GM19035 (cell line): Measurements from ENCODE around the gene SNTG2.

Source experiments
- ATAC-seq: cut with Tn5 transposase; IDR thresholded peaks from one replicate; pipeline ENCODE4 v1.9.1; 2021; ENCODE audit not compliant: unreplicated experiment

Gene SNTG2

GRCh38 chr2:951224-952006 is 766 bp downstream of the SNTG2 start:
- no peak for ATAC-seq

- no peak for ATAC-seq
These were observed 2.8 kb downstream of the SNTG2 start for GRCh38 chr2:953408-953807.

- no peak for ATAC-seq
These were observed 3.5 kb downstream of the SNTG2 start for GRCh38 chr2:953975-954686.

GRCh38 chr2:954687-955000 is 4.0 kb downstream of the SNTG2 start:
- ATAC-seq, result no peak

- ATAC-seq, result no peak
These were observed 5.4 kb downstream of the SNTG2 start for GRCh38 chr2:955829-956731.

DNA sequence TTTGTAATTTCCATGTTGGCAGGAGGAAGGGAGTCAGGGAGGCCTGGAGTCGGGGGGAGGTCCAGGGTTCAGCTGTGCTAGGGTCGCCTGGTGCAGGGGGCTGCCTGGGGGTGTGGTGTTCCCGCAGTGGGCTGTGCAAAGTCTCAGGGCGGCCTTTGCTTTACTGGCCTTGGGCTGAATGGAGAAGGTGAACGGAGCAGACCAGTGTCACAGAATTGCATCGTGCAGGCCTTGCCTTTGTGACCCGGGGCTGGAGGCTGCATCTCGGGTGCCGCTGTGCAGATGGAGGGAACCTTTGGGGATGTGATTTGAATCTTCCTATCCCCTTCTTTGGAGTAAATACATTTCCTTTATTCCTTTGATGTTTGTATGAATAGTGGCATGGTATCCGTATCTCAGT is 8.8 kb downstream of the SNTG2 start:
- ATAC-seq, result no peak

DNA sequence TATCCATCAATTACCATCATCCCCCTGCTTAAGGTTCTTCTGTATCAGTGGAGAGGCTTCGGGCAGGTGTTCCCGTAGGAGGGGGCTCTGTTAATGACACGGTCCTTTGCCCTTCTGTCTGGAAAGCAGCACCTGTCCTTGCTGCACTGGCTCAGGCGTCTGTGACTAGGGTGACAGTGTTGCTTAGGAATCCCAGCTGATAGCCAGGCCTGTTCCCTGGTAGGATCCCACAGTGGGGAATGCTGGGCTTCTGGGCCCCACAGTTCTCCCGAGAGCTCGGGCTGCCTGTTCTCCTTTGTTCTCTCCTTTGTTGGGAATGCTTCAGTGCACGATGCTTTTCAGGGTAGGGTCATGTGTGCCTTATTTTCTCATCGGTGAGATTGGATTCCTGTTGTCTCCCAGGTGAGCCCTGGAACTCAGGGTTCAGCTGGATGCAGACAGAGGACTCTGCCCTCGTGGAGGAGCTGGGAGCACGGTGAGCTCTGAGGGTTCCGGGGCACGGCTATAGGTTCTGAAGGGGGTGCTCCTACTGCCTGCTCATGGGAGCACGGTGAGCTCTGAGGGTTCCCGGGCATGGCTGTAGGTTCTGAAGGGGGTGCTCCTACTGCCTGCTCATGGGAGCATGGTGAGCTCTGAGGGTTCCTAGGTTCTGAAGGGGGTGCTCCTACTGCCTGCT is 9.6 kb downstream of the SNTG2 start:
- ATAC-seq, result no peak

DNA sequence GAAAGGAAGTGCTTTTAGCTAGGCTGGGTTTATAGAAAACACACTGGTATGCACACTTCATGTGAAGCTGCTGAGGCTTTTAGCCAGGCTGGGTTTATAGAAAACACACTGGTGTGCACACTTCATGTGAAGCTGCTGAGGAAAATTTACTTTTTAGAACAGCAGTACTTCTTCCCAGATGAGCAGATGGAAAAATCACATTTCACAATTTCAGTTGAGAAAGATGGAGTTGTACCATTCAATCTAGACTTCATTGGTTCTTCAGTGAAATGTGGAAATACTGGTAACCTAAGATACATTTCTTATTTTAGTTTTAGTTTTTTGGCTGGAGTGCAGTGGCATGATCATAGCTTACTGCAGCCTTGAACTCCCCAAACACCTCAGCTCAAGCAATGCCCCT is 11.1 kb downstream of the SNTG2 start:
- no peak for ATAC-seq

DNA sequence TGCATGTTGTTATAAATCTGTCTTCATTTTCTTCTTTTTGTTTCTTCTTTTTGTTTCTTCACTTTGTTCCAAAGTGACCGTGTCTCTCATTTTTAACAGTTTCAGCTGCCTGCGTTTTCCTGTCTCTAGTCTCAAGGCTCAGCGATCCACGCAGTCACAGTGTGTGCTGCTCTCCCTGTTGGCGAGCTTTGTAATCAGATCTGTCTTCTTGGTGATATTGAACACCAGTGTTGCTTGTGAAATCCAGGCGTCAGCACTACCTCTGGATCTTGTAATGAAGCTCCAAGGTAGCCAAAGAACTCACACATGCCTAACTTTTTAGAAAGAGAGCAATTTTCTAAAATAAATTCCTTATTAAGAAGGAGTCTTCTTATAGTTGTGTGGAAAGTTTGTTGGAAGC is 13.2 kb downstream of the SNTG2 start:
- no peak for ATAC-seq

DNA sequence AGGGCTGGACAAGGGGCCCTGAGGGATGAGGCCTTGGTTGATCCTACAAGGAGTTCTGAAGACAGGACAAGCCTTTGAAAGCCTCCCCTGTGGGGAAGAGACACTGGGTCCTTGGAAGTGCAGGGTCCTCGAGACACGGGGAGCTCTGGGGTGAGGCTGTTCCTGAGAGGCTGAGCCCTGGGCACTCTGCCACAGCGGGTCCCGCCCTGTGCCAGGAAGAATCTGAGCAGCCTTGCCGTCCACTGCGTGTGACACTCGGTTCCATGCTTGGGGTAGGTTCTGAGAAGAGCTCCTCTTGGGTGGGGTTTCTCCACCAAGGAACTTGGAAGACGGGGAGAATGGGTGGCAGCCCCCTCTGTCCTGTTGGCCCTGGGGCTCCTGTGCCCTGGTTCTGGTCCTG is 13.9 kb downstream of the SNTG2 start:
- ATAC-seq, result no peak

GRCh38 chr2:965640-966147 is 15.0 kb downstream of the SNTG2 start:
- no peak for ATAC-seq

DNA sequence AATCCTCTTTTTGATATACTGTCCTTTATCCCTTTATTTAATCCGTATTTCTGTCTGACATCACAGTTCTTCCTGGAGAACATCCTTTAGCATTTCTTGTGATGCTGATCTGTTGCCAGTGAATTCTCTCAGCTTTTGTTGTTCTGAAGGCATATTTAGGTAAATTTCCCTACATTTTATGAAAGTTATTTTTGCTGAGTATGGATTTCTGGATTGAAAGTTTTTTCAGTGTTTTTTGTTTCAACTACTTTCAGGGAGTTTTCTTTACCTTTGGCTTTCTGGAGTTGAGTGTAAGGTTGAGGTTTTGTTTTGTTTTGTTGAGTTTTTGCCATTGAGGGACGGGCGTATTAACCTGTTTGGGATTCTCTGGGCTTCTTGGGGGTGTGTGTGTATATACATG is 22.5 kb downstream of the SNTG2 start:
- no peak for ATAC-seq

GRCh38 chr2:974054-974453 is 23.4 kb downstream of the SNTG2 start:
- no peak for ATAC-seq

DNA sequence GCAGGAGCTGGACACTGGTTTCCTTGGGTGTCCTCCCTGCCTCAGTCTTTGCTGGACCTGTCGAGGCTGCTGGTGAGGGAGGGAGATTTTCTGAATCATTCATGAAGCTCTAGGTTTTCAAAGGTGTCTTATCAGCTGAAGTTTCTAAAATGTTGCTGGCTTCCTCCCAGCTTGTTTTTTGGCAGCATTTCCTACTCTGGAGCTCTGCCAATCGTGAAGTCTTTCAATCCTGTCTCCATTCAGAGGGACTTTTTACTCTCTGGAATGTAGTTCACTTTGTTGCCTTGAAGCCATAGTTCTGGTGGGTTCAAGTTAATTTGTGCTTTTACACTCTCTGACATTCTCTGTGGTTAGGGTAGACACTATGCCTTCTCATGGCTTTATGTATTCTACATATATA is 23.9 kb downstream of the SNTG2 start:
- no peak for ATAC-seq

DNA sequence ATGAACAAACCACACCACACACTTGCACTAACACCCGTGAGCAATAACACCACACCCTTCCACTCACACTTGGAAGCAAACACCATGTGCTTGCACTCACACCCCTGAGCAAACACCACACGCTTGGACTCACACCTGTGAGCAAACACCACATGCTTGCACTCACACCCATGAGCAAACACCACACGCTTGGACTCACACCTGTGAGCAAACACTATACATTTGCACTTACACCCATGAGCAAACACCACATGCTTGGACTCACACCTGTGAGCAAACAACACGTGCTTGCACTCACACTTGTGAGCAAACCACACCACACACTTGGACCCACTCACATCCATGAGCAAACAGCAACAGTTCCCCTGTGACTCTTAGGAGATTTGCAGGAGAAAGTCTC is 24.4 kb downstream of the SNTG2 start:
- ATAC-seq, result no peak

GRCh38 chr2:979069-979928 is 28.6 kb downstream of the SNTG2 start:
- no peak for ATAC-seq

- ATAC-seq, result no peak
These were observed 29.5 kb downstream of the SNTG2 start for GRCh38 chr2:980176-980575.

GRCh38 chr2:981258-981657 is 30.6 kb downstream of the SNTG2 start:
- no peak for ATAC-seq

DNA sequence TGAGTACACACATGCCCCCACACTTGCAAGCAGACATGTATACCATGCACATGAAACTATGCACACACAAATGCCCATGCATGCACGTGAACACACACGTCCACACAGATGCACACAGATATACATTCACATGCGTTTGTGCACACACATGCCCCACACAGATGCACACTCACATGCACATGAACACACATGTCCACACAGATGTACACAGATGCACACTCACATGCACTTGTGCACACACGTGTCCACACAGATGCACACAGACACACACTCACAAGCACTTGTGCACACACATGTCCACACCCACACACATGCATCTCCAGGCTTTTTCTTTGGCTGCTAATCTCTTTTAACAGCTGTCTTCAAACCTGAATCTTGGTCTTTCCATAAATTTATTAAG is 31.1 kb downstream of the SNTG2 start:
- ATAC-seq, result no peak

DNA sequence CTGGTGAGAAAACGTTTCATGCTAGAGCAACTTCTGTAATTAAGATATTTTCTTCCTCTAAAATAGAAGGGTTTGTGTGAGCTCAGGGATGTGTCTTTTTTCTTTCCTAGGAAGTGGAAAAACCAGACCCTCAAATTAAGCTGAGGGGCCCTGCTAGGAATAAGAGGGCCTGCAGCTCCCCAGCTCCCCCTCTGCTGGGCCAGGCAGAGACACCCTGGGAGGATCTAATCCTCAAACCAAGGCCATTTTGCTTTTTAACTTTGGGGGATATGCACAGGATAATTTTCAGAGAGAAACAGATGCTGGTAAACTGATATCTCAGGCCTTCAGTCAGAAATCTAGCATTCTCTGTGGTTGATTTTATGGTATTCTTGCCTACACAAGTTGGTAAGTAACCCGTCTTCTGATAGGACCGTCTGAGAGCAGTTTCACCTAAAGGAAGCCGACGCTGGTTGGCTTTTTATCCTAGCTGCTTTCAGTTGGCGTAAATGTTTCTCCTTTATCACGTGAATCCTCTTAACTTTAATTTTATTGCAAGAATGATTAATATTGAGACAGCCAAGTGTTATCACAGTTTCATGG is 34.8 kb downstream of the SNTG2 start:
- ATAC-seq, result no peak
